HG03378 (cell line): Measurements from ENCODE around the gene ARMS2.

ENCODE experiments used
- ATAC-seq: cut with Tn5 transposase; IDR thresholded peaks from one replicate; pipeline ENCODE4 v1.9.1; 2021; ENCODE audit warnings: mild to moderate bottlenecking, moderate library complexity; ENCODE audit not compliant: unreplicated experiment

Gene ARMS2

GRCh38 chr10:122450353-122450990 lies 4.0 kb upstream of the ARMS2 start:
- no peak for ATAC-seq

- no peak for ATAC-seq
These were observed 382 bp upstream of the ARMS2 start for GRCh38 chr10:122454071-122454470.

GRCh38 chr10:122455376-122456079 lies 1.1 kb downstream of the ARMS2 start:
- ATAC-seq: no peak

GRCh38 chr10:122457934-122458333 lies 3.5 kb downstream of the ARMS2 start:
- no peak for ATAC-seq

GRCh38 chr10:122458693-122459092 lies 4.2 kb downstream of the ARMS2 start:
- no peak for ATAC-seq

GRCh38 chr10:122459561-122460273 lies 5.3 kb downstream of the ARMS2 start:
- no peak for ATAC-seq

GRCh38 chr10:122460891-122461293 lies 6.4 kb downstream of the ARMS2 start:
- no peak for ATAC-seq

GRCh38 chr10:122461367-122461728 lies 6.9 kb downstream of the ARMS2 start, which contains the start of gene HTRA1:
Gene HTRA1, plus strand, starts transcription at chr10:122461553. Its CDS starts 100 bp downstream, at chr10:122461653.
- ATAC-seq: no peak

- no peak for ATAC-seq
These were observed 7.5 kb downstream of the ARMS2 start for GRCh38 chr10:122461729-122462532.

GRCh38 chr10:122462533-122463465 lies 8.3 kb downstream of the ARMS2 start:
- ATAC-seq: no peak

GRCh38 chr10:122463466-122464249 lies 9.2 kb downstream of the ARMS2 start:
- no peak for ATAC-seq

- no peak for ATAC-seq
These were observed 9.7 kb downstream of the ARMS2 start for GRCh38 chr10:122464250-122464510.

- no peak for ATAC-seq
These were observed 10.1 kb downstream of the ARMS2 start for GRCh38 chr10:122464586-122464985.

- no peak for ATAC-seq
These were observed 11.1 kb downstream of the ARMS2 start for GRCh38 chr10:122465401-122466040.

GRCh38 chr10:122466951-122467381 lies 12.5 kb downstream of the ARMS2 start:
- ATAC-seq: no peak

GRCh38 chr10:122467701-122468100 lies 13.2 kb downstream of the ARMS2 start:
- no peak for ATAC-seq

- ATAC-seq: no peak
These were observed 14.0 kb downstream of the ARMS2 start for GRCh38 chr10:122468307-122468925.

GRCh38 chr10:122468926-122469781 lies 14.7 kb downstream of the ARMS2 start:
- no peak for ATAC-seq
